ELR (cell line): ENCODE measurements around the gene COMP.
A peak's percentile ranks its signal among the peaks of the same experiment; 100 is the strongest.
"Not testable (repeated sequence)": the region's sequence is repeated elsewhere in the genome, so short reads cannot be mapped to it uniquely, and the experiment has no call there.

Experiments
- DNase-seq: peaks from one replicate; pipeline ENCODE4 v3.0.0-alpha.2; 2015; ENCODE audit warnings: low read depth

The COMP gene

DNA sequence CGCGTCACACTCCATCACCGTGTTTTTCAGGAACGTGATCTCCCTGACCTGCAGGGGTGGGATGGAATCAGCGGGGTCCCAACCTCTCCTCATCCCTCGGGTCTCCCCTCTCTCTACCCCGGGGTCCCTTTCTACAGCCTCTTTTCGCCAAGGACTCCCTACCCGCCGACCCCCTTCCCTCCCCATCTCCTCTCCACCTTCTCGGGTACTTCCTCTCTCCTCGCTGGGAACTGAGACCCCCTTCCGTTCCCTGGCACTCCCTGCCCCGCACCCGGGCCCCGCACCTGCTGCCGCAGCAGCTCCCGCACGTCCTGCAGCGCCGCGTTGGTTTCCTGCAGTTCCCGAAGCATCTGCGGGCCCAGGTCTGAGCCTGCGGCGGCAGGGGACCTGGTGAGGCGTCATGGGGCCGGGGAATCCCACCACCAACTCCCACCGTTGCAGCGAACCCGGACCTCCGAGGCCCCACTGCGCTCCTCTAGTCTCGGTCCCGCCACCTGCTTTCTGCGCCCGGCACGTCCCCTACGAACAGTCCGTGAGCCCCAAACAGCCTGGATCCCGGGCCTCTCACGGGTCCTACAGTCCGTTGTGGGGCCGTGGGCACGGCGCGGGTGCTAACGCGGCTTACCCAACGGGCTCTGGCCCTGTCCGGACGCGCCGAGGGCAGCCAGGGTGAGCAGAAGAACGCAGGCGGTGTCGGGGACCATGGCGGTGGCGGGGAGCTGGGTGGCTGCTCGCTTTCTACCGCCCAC lies at the start of gene COMP:
TSS of gene COMP (minus strand) at position 740 of the 749 bp plus-strand sequence. CDS start at position 704, 36 bp downstream.
- no peak for DNase-seq

DNA sequence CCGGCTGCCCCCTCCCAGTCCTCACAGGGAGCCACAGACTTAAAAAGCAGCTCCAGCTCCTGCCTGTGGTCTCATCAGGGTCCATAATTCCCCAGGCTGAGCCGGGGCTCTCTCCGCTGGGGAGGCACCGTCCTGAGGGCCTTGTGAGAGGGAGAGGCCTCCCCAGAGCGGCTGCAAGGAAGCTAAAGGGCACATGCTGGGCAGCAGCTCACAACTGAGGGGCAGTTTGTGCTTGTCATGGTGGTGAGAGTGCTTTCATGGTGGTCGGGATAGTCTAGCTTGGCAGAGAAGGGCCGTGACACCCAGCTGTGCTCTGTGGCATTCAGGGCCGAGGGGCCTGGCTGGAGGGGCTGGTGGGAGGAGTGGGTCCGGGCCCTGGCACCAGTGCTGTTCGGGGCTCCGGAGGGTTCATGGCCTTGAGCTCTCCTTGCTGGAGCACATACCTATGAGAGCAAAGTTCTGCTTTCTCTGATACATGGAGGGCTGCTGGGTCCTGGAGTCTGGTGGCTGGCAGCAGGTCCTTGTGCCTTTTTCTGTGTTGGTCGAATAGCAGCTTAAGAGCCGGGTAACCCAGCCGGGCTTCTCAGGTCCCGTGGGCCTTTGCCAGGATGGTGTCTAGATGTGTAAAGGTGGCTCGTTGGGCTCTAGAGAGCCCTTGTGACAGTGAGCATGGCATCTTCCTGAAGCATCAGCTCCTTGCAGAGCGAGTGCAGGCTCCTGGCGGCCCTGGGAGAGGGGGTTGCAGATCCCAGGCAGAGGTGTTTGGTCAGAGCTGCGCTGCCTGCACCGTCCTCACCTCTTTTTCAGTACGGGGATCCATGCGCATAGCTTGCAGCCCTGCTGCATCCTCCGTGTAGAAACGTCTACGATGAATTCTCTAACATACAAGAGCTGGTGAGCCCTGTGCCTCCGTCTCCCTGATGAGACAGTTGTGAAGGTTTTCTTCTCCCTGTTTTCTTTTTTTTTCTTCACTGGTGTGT lies 49.5 kb upstream of the COMP start:
- no peak for DNase-seq

DNA sequence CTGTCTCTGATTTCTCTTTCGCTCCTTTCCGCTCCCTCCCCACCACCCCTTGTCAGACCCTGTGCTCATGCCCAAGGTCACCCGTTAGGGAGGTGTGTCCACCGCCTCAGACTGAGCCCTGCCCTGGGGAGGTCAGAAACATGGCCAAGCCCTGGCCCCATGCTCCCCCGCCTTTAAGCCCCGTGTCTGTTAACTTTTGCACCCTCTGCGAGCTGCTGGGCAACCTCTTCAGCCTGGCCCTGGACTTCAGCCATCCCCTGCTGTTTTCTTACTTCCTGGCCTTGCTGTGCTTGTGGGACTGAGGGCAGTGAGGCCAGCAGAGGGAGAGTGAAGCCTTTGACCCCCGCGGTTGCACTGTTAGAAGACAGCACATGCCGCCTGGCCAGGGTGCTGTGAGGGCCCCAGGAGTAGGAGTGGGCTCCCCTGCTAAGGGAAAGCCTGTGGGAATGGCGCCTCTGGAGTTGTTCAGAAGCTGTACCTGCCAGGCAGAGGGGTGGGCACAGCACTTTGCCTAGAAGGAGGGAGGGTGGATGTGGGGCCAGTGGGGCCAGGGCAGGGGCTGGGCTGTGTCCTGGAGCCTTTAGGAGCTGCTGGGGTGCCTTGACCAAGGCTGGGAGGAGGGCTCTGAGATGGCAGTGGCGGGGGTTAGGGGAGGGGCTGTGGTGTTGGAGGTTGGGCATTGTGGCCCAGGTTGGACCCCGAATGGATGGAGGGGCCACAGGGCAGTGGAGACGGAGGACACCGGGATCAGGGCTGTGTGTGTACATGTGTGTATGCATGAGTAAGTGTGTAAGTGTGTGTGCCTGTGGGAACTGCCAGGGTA lies 48.6 kb upstream of the COMP start:
- no peak for DNase-seq

DNA sequence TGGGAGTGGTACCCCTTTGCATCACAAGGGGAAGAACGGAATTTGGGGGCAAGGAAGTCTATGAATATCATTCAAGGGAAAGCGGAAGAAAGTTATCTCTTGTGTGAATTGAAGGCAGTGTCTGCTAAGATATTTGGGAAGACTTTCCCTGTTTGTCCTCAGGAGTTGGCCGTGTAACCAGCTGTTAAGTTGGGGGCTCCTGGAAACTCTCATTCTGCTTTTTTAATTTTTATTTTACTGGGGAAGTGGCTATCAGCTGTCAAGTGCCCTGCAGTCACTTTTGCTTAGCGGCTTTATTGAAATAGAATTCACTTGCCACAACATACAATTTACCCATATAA lies 43.5 kb upstream of the COMP start:
- DNase-seq: no peak

DNA sequence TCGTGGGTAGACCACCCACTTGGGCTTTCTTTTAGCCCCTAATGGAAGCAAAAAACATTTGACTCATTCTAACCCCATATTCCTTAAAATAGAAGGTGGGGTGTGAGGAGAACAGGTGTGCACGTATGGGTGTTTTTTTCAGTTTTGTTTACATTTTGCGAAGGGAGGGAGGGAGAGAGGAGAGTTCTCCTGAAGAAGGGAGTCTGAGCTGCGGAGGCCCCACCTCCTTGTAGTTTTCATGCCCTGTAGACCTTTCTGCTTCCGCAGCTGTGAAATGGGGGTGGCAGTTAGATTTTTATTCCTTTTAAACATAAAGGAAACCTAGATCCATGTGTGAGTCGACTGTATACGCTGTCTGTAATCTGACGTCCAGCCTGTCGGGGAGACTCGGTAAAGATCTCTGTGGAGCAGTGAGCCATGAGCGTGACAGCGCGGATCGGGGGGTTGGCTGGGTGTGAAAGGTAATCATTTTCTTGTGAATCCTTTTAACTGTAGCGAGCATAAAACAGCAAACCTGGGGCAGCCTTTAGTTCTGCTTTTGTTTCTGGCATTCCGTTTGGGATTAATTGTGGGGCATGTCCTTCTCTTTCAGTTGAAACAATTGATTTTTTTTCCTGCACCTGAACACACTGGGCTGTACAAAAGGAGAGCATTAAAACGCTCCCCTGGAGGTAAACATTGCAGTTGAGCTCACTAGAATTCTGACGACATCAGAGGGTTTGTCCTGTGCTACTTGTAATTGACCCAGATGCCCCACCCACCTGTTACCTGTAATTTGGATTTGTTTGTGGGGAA lies 42.9 kb upstream of the COMP start:
- DNase-seq: peak; percentile 26

DNA sequence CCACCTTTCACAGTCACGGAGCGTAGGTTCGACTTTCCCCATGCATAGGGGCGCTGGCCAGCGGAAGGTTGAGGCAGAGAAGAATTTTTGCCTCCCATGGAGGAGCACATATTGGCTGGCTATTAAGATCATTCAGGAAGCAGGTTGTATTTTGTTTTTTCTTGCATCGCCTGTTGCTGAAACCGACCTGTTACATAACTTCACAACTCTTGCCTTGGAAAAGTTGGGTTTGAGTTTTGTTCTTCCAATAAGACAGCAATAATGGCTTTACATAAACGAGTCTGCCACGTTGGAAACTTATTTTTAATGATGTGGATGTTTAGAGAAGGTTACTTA lies 42.0 kb upstream of the COMP start:
- DNase-seq: peak; percentile 27

DNA sequence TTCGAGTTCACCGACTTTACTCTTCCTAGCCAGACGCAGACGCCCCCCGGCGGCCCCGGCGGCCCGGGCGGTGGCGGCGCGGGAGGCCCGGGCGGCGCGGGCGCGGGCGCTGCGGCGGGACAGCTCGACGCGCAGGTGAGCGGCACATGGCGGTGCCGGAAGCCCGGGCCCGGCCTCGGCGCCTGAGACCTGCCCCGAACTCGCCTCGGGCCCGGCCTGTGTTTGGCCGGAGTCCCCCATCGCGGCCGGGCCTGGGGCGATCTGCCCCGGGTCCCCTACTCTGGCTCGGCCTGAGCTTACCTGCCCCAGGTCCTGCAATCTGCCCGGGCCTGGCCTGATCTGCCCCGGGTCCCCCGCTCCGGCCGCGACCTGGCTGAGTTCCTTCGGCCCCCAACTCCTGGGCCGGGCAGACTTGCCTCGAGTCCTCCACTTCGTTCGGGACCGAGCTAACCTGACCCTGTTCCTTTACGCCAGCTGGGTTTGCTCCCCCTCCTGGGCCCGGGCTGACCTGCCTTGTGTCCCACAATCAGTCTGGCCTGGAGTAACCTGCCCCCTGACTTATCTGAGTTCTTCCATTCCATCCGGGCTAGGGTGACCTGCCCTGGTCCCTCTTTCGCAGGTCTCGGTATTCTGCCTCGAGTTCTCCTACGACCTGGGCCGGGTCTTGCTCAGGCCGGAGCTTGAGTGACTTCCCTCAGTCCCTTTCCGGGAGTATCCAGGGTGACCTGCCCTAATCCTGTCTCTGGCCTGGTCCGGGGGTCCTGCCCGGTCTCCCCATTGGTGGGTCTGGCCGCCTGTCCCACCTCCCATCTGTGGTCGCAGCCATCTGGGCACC lies 41.4 kb upstream of the COMP start:
- DNase-seq: peak; percentile 66

DNA sequence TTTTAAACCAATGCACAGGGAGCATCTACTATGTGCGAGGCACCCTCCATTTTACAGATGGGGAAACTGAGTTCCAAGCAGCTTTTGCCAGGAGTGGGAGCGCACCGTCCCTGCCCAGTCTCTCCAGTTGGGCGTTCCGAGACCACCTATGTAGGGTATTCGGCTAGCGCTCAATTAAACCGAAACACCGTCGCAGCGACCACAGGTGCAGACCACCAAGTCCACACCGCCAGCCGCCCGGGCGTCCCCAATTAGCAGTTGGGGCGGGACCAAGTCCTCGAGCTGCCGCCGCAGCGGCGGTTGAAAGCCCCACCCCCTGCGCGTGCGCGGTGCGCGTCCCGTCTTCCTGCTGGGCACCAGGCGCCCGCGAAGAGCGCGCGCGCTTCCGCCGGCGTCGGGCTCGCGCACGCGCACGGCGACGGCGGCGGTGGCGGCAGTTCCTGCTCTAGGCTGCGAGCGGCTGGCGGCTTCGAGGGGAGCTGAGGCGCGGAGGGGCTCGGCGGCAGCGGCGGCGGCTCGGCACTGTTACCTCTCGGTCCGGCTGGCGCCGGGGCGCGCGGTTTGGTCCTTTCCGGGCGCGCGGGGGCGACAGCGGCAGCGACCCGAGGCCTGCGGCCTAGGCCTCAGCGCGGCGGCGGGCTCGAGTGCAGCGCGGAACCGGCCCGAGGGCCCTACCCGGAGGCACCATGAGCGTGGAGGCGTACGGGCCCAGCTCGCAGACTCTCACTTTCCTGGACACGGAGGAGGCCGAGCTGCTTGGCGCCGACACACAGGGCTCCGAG lies 40.6 kb upstream of the COMP start, which contains the start of gene UPF1:
TSS of gene UPF1 (plus strand) at position 436 of the 782 bp plus-strand sequence. CDS start at position 687, 251 bp downstream.
- DNase-seq: peak; percentile 93

DNA sequence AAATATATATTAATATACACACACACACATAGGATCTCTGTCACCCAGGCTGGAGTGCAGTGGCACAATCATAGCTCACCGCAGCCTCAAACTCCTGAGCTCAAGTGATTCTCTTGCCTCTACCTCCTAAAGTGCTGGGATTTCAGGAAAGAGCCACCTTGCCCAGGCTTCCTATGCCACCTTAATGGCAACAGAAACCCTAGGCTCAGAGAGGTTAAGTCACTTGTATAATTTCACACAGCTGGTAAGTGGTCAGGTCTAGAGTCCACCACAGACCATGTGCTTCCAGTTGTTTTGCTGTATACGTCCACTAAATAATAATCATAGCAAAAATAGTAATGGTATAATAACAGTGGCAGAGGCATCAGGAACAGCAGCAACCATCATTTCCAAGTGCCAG lies 39.4 kb upstream of the COMP start:
- no peak for DNase-seq

DNA sequence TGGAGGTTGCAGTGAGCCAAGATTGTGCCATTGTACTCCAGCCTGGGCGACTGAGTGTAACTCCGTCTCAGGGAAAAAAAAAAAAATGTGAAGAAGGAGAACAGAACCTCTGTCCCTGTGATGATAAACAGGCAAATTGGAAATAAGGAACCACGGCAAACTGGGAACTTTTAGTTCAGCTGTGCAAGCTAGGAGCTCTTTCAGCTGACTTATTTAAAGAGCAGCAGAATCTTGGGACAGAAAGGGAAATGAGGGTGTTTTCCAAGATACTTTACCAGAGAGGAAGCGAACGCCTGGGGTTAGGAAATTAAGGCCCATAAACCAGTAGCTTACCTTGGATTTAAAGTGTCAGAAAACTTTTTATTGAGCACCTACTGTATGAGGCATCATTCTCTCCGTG lies 37.7 kb upstream of the COMP start:
- DNase-seq: no peak

DNA sequence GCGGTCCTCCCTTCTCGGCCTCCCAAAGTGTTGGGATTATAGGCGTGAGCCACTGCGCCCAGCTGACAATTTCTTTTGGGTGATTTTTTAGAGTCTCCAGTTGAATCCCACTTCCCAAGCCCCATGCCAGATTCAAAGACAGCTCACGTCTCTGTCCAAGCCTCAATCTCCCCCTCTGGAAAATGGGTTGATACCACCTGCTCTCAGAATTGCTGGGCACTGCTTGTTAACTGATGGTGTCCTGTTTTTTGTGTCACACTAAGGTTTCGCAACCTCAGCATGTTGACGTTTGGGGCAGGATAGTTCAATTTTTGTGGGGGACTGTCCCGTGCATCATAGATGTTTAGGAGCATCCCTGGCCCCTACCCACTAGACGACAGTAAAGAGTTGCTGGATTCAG lies 26.5 kb upstream of the COMP start:
- no peak for DNase-seq

DNA sequence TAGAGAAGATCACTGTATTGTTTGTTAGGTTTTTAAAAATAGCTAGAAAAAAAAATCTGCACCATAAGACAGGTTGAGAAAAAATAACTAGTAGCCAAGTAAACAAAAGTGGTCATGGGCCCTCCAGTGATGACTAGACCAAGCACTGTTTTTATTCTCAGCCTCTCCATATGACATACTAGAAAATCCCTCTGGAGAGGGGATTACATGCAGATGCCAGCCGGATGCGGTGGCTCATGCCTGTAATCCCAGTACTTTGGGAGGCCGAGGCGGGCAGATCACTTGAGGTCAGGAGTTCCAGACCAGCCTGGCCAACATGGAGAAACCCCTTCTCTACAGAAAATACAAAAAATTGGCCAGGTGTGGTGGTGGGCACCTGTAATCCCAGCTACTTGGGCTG lies 25.5 kb upstream of the COMP start:
- not testable (repeated sequence) for DNase-seq

DNA sequence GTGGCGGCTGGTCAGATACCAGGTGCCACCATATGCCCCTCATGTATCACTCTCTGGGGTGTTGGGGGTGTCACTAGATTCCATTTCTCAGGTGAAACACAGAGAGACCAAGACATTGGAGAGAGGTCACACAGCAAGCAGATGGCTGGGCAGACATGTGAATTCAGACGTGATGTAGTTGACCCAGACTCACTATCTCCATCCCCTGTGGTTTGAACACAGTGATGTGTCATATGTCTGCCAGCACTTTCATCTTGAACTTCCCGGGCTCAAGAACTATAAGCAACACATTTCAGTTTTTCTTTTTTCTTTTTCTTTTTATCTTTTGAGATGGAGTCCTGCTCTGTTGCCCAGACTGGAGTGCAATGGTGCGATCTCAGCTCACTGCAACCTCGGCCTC lies 24.6 kb upstream of the COMP start:
- no peak for DNase-seq

DNA sequence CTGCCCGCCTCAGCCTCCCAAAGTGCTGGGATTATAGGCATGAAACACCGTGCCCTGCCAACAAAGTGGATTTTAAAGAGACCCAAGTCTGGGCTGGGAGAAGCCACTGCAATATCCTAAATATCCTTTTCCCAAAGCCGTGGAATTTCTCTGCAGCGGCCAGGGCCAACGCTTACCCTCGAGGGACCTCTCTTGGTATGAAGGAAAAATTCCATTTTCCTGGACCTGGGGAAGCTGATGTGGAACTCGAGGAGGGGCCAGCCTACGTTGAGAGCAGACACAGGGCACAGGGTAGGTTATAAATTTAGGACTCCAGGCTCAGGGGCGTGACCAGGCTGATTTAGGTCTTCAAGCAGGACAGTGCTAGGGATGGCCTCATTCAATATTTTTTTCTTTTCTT lies 23.0 kb upstream of the COMP start:
- DNase-seq: no peak

DNA sequence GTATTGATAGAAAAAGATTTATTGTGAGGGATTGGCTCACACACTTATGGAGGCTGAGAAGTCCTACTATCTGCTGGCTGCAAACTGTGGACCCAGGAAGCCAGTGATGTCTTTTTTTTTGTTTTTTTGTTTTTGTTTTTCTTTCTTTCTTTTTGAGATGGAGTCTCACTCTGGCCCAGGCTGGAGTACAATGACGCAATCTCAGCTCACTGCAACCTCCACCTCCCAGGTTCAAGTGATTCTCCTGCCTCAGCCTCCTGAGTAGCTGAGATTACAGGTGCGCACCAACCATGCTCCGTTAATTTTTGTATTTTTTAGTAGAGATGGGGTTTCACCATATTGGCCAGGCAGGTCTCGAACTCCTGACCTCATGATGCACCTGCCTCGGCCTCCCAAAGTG lies 20.5 kb upstream of the COMP start:
- DNase-seq: not testable (repeated sequence)

DNA sequence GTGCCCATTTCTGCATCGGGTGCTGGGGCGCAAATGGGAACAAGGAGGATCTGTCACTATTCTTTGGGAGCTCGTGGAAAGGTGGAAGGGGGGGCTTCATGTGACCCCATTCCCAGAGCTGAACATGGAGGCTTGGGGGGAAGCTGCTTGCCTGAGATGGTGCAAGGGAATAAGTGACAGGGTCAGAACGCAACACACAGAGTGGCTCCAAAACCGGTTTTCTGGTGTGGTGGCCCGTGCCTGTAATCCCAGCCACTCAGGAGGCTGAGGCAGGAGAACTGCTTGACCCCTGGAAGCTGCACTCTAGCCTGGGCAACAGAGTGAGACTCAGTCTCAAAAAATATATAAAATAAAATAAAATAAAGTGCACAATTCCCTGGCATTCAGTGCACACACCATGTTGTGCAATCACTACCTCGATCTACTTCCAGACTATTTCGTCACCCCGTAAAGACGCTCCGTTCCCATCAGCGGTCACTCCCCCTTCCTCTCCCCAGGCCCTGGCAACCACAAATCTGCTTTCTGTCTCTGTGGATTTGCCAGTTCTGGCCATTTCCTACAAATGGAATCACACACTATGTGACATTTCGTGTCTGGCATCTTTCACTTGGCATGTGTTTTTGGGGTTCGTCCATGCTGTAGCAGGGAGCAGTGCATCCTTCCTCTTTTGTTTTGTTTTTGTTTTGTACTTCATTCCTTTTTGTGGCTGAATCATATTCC lies 18.2 kb upstream of the COMP start:
- DNase-seq: peak; percentile 62

DNA sequence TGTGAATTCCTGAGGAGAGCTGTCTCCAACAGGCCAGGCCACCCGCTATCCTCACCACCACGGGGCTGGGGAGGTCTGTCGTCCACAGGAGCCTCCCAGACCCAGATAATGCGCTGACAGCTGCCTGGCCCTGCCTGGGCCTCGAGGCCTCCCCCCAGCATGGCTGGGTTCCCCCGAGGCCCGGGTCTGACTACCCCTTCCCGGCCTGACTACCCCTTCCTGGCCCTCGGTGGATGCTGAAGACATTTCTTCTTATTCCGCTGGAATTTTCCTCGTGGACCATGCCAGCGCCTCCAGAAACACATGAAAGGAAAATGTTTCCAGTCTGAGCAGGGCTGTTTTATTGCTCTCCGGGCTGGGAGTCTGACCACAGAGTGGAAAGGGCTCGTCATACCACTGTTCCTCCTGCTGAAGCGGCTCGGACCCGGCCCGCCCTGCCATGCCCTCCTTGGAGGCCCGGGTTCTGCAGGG lies 16.8 kb upstream of the COMP start:
- DNase-seq: no peak

DNA sequence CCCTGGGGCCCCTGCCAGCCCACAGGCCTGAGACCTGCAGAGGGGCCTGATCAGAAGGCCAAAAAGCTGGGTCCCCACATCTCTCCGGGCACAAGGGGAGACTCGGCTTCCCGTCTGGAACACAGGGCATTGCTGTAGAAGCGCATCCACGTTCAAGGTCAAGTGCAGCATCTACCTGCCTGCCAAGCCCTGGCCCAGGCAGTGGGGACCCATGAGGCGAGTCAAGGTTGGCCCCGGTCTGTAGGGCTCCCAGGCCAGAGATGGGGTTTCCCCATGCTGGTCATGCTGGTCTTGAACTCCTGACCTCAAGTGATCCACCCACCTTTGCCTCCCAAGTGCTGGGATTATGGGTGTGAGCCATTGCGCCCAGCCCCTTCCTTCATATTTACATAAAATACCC lies 13.5 kb upstream of the COMP start:
- no peak for DNase-seq

DNA sequence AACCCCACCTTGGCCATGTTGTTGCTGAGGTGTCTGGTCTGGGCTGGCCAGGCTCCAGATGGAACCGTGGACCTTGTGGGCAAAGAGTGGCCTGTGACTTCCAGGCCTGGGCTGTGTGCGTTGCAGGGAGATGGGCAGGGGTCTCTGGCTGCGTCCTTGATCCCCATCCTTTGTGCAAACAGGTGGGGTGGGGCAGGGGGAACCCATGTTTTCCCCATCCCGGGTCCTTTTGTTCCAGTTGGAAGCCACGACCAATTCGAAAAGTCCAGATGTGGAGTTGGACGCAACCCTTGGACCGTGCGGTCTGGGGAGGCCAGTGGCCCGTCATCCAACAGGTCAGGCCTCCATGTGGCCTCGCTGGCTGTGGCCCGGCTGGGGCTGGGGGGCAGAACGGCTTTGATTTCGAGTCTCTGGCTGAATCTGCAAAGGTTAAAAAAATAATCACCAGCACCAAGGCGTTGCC lies 13.1 kb upstream of the COMP start:
- DNase-seq: no peak
